GM19025 (cell line): Measurements from ENCODE around the gene FNDC1.
"Not testable (repeated sequence)": the region's sequence is repeated elsewhere in the genome, so short reads cannot be mapped to it uniquely, and the experiment has no call there.

Source experiments
- ATAC-seq: cut with Tn5 transposase; IDR thresholded peaks from one replicate; pipeline ENCODE4 v1.9.1; 2021; ENCODE audit warnings: mild to moderate bottlenecking, low read depth, moderate library complexity; ENCODE audit not compliant: unreplicated experiment

Gene FNDC1

DNA sequence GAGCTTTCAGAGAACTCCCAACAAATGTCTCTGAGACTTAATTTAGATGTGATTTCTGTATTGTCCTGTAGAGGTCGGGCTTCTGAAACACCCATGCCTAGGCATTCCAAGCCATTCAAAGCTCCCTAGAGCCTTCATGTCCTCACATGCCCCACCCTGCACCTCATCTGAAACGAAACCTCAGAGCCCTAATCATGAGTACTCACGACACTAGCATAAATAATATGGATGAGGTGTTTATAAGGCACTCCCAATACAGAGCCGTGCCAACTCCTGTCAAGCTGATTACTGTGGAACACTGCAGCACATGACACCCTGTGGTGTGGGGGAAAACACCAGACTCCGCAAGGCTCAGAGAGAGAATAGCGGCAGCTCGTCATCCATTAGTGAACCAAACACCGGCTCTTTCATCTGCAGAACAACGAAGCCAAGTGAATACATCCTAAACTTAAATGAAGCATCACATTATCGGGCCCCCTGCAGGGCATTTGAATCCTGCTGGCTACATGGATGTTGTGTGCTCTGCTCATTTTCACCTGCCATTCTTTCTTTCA lies 83.8 kb downstream of the FNDC1 start:
- ATAC-seq, result no peak

DNA sequence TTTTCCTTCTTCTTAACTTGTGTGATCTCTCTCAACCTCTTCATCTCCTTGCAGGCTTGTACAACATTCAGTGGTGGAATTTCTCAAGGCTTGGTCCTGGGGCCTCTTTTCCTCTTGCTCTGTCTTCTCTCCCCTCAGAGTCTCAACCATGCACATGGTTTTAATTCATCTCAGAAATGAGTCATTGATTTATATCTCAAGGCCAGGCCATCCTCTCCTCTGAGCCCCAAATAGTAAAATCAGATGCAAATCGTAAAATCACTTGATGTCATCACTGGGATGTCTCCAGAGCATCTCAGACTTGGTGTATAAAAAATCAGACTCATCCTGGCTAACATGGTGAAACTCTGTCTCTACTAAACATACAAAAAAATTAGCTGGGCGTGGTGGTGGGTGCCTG lies 85.0 kb downstream of the FNDC1 start:
- ATAC-seq, result no peak

DNA sequence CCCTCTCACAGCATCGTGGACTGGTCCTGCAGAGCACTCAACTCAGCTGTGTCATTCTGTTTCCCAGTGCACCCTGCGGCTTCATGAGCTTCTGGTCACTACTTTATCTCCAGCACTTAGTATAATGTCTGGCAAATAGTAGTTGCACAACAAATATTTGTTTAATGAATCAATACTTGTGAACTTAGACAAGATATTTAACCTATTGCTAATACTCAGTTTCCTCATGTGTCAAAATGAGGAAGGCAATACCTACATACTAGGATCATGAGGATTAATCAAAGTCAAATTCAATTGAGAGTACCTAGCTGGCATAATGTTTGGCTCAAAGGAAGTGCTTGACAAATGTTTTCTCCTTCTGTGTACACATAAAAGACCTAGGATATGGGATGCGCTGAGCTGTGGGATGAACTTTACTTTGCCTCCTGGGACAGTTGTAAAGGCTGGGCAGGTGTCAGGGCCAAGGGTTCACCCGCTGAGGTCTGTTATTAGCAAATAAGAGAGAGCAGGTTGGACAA lies 86.3 kb downstream of the FNDC1 start:
- ATAC-seq, result no peak

DNA sequence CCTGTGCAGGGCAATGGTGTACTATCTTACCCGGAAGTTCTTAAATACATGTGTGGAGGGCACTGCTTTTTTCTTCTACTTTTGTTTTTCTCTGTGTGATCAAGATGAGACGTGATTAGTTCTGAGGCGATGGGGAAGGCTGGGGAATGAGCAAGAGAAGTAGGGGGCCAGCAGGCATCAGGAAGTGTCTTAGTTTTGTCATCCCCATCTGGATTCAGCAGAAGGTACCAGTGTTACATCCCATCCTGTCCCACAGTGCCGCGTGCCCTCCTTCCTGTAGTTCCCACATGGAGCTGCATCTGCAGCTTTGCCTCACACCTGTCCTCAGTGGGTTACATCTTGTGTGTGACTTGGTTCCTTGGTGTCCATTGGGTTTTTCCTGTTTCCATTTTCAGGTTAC lies 86.9 kb downstream of the FNDC1 start:
- ATAC-seq, result no peak

DNA sequence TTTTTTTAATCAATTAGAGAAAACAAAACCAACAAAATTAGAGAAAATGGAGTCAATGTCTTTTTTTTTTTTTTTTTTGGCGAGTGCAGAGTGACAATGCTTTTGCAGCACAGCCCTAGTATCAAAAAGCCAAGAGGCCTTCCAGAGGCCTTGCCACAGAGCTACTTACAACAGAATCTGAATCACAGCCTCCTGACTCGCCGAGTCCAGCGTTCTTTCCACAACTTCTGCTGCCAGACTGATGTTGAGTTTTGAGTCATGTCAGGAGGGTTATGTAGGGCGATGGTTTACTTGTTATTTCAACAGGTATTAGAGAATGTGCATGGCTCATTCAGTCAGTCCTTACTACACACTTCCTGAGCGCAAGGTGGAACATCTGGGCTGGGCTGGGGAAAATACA lies 88.6 kb downstream of the FNDC1 start:
- ATAC-seq, result no peak

DNA sequence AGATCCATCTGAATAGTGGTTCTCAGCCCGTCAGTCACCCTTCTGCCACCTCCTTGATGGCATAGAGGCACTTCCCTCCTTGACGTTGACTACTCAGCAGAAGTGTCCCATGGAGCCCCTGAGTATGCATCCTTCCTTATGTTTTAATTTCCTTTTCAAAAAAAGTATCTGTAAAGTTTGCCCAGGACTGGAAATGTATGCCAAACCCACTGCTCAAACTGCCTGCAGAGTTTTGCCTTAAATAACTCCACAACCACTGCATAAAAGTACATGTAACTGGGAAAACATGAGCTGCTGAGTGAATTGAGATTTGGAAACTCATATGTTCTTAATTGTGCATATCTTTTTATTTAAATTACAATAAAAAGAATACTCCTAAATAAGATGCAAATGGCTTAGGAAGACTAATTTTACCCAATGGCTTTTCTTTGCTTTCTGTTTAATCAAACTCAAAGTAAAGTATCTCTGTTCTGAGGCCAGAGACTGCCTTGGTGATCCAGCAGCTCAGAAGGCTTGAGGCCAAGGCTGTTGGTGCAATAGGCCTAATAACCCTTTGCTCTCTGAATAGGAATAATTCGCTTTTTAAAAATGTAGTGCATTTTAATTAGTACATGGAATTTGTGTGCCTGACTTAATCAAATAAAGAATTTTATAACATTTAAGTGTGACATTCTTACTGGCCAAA lies 90.4 kb downstream of the FNDC1 start:
- no peak for ATAC-seq

DNA sequence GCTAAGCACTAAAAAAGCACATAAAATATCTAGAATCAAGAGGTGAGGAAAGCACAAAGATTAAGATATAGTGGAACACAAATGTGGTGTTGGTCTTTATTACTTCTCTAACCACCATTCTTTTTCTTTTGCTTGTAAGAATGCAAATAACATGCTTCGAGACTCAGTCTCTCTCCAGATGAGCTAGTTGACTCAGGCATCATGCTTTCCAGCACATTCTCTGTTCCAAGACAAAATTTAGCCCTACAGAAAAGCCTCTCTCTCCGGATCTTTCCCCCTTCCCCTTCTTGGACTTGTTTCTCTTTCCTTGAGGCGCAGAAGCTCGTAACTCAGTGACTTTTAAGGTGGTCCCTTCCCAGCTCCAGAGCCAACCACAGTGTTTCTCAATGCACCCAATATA lies 91.0 kb downstream of the FNDC1 start:
- ATAC-seq, result no peak

DNA sequence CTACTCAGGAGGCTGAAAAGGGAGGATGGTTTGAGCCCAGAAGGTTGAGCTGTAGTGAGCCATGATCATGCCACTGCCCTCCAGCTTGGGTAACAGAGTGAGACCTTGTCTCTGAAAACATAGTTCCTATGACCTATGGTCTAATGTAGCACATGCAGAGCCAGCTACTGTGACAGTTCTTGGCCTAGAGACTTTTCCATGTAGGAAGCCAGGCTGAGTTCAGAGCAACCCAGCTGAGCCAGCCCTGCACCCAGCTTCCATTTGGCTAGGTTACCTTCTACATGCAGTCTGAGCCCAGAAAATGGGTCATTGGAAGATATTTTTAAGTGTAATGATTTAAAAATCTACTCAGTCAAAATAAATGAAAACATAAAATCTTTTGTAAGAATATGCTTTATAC lies 92.8 kb downstream of the FNDC1 start:
- no peak for ATAC-seq

DNA sequence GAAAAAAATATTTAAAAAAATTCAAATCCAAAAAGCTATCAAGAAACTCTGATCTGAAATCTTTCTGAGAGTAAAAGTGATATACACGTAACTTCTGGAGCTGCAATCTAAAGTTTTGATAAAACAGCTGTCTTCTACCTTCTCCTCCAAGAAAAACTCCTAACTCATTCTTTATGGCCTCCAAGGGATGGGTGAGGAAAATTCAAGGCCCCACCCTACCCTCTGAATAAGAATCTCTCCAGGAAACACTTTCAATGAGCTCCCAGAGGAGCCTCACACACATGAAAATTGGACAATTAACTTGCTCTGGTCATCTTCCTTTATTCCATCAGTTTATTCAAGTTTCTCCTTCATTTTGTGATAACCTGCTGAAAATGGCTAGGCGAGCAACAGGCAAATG lies 93.4 kb downstream of the FNDC1 start:
- no peak for ATAC-seq

DNA sequence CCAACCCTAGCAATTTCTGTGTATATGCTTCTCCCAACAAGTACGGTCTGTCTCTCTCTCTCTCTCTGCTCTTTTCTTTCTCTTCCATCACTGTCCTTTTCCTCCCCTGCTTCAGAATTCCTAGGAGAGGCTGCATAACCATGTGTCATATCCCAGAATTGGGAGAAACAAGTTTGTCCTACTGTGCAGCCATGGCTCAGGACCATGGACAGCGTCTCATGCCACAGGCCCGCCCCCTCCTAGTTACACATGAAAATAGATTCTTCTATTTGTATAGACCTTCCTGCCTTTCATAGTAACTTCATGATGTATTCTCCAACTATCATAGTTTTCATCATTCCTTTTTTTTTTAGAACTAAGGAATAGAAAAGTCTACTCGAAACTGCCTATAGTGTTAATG lies 98.0 kb downstream of the FNDC1 start:
- ATAC-seq, result no peak

DNA sequence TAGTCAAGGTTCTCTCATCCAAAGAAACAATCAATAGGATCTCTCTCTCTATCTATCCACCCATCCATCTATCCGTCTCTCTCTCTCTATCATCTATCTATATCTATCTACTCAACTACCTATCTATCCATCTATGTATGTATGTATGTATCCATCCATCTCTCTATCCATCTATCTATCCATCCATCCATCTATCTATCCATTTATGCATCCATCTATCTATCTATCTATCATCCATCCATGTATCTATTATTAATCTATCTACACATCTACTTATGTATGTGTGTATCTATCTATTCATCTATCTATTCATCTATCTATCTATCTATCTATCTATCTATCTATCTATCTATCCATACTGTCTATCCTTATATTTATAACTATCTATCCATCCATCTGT lies 99.3 kb downstream of the FNDC1 start:
- no peak for ATAC-seq

DNA sequence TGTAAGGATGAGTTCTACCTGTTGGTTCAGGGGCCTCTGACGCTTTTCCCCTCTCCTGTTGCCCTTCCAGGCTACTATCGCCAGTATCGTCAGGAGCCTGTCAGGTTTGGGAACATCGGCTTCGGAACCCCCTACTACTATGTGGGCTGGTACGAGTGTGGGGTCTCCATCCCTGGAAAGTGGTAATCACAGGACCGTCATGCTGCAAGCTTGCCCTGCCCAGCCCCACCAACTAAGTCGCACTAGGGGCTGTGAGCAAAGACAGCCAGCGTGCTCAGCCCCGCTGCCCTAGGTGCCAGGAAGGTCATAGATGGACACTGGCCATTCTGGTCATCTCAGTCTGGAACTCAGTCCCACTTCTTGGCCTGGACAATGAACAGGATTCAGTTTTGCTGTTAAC lies 102.1 kb downstream of the FNDC1 start:
- no peak for ATAC-seq

DNA sequence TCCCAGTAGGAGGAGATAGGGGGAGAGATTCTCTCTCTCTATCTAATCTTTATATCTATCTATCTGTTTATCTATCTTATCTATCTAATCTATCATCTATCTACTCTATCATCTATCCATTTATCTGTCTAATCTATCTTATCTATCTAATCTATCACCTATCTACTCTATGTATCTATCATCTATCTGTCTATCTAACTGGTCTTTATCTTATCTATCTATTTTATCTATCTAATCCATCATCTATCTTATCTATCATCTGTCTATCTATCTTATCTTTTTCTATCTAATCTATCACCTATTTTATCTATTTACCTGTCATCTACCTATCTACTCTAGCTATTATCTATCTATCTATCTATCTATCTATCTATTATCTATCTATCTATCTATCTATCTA lies 109.4 kb downstream of the FNDC1 start:
- no peak for ATAC-seq

DNA sequence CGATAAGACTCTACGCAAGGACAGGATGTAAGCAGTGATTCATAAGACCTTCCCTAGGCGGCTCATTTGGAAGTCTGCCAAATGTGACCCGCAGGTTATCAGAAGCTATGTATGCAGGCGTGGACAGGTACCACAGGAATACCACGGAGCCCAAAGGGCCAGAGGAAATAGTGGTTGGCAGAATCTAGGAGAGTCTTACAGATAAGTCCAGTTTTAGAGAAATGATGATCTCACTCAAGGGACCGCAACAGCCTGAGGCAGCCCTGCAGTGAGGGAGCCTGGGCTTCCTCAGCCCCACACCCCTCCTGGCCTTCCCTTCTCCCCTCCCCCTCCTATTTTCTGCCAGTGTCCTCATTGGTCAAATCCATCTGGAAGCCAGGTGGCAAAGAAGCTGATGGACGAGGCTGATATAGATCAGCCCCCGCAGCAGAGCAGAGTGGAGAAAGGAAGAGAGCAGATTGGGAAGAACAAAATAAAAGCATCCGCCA lies 110.6 kb downstream of the FNDC1 start:
- no peak for ATAC-seq

DNA sequence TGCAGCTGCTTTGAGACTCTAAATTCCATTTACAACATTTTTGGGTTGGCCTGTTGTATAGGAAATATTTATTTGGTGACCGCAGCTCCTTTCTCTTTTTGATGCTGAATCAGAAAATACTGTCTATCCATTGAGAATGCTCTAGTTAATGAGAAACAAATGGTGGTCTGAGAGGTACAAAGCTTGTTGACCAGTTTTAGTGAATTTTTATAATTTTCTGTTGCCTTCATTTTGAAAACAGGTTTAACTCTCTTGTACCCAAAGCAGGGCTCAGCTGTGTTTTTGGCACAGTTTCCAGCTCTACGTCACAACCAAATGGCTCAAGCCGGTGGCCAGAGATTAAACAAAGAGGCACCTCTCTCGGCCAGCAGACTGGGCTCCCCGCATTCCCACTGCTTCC lies 113.2 kb downstream of the FNDC1 start:
- ATAC-seq, result no peak

DNA sequence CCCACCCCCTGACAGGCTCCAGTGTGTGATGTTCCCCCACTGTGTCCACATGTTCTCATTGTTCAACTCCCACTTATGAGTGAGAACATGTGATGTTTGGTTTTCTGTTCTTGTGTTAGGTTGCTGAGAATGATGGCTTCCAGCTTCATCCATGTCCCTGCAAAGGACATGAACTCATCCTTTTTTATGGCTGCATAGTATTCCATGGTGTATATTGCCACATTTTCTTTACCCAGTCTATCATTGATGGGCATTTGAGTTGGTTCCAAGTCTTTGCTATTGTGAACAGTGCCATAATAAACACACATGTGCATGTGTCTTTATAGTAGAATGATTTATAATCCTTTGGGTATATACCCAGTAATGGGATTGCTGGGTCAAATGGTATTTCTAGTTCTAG lies 115.5 kb downstream of the FNDC1 start:
- not testable (repeated sequence) for ATAC-seq

DNA sequence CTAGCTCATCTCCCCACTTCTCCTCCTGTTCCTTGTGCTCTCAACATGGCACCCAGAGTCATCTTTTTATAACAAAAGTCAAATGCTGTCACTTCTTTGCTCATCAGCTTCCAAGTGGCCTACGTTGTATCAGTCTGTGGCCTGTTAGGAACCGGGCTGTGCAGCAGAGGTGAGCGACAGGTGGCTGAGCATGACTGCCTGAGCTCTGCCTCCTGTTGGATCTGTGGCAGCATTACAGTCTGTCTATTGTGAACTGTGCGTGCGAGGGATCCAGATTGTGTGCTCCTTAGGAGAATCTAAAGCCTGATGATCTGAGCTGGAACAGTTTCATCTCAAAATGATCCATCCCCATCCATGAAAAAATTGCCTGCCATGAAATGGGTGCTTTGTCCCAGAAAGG lies 129.6 kb downstream of the FNDC1 start:
- ATAC-seq, result no peak

DNA sequence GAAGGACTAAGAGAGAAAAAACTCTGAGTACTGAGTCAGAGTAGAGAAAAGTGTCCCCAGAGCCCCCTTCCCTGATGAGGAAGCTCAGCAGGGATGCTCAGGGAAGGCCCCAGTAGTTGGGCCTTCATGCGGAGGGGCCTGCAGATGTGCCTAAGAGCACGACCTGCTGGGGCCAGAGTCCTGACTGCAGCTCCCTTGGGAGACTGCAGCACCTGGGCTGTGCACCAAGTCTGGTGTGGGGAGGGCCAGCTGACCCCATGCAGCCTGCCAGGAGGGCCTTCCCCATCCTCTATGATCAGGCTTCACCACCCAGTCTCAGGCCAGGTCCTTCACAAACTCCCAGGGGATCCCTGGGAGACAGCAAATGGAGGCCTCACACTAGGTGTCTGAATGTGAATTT lies 130.4 kb downstream of the FNDC1 start:
- ATAC-seq, result no peak

DNA sequence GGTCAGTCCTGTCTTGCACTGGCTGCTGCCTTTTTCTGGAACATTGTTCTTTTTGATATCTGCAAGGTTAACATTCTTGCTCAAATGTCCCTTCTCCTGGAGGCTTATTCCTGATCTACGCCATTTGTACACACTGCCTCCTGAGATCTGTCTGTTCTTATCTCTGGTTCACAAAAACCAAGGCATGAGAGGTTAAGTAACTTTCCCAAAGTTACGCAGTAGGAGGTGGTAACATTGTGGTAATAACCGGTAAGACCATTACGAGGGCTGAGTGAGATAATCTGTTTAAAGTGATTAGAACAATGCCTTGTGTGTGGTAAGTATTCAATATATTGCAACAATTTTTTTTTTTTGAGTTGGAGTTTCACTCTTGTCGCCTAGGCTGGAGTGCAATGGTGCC lies 132.1 kb downstream of the FNDC1 start:
- no peak for ATAC-seq

DNA sequence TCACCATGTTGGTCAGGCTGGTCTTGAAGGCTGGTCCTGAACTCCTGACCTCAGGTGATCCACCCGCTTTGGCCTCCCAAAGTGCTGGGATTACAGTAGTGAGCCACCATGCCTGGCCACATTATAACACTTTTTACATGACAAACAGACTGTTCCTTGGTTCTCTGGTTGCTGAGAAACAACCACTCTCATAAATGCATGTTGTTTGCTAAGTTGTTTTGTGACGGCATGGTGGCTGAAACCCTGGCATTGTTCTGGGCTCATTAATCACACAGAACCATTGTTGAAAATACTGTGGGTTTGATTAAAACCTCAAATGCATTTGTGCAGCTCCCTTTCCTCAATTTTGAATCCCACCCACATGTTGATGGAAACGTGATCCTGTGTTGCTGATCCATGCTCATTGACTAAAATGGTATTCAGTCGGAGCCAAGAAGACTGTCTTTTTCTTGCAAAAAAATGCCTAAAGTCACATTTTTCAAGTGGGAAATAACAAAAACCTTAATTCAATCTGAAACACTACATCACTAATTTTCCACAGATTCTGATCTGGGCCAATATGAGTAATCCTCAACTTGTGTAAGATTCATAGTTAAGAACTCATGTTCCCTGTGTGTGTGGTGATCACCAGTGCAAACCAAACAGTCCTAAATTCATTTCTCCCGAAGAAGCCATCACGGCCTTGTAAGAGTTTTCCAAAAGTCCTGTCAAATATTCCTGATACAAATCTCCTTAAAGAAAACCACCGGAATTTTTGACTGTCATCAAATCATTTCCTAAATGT lies 132.8 kb downstream of the FNDC1 start:
- ATAC-seq, result no peak

DNA sequence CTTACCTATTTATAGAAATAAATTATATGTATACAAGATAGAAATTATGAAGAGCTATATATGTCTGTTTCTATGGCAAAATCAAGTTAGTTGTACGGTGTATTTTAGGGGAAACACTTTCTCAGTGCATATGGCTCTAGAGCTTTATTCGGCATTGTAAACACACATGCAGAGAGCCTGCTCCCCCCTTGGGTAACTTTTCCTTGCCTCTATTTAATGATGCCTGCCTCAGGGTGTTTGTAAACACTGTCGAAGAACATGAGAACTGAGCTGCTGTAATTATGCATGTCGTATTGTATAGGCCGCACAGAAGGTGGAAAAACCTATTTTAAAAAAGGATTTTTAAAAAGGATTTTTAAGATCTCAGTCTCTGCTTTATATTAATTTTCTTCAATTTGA lies 133.4 kb downstream of the FNDC1 start:
- ATAC-seq, result no peak

DNA sequence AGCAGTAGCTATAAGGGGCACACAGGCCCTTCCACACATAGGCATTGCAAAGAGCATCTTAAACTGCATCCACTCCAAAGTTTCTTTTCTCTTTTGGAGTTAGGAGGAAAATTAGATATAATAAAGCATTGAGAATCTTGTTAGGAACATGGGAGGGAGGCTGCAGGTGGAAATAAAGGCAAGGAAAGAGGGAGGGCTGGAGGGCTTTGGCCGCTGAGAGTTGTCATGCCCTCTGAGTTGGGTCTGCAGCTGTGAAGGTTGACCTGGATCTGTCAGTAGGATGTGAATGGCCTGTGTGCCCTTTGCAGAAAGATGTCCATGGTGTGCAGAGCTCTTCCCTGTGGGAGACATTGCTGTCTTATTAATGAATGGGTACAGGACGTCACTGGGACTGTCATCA lies 134.0 kb downstream of the FNDC1 start:
- no peak for ATAC-seq
